Ovary (tissue), 9 donors: ENCODE results near the gene PARD3. TPM values are rescaled to one million over a fixed set of nuclear protein-coding genes. Genes with fewer than 3 reads are reported as not detected.

Experiments
- DNase-seq, 5 donors: peaks; one replicate each; pipeline ENCODE4 v3.0.0-alpha.2; 2019 to 2020
- H3K27ac ChIP-seq, 2 donors: fragments of 200-600 bp; one replicate each; pipeline versions ENCODE4 v1.5.1 to v1.8.0; 2019 to 2022
- H3K27me3 ChIP-seq: fragments of 200-600 bp; one replicate; pipeline ENCODE4 v1.8.0; 2022
- H3K36me3 ChIP-seq: fragments of 200-600 bp; sonication (generic); one replicate; pipeline ENCODE4 v1.5.1; 2019
- H3K4me1 ChIP-seq: one replicate; pipeline ENCODE4 v1.8.1; 2013; ENCODE audit warnings: mild to moderate bottlenecking, moderate library complexity; ENCODE audit not compliant: insufficient read depth
- H3K4me3 ChIP-seq: fragments of 200-600 bp; sonication (generic); one replicate; pipeline ENCODE4 v1.5.1; 2017
- H3K9me3 ChIP-seq, 2 donors: fragments of 200-600 bp in 1 of 2; sonication (generic) in 1 of 2; one replicate each; pipeline versions ENCODE4 v1.5.1 to v1.8.1; 2013 to 2019; ENCODE audit warnings: mild to moderate bottlenecking in 1 of 2, moderate library complexity in 1 of 2
- EP300 ChIP-seq: sonication (generic); formaldehyde crosslinking; IDR thresholded peaks from one replicate; pipeline ENCODE4 v1.6.1; 2017; ENCODE audit warnings: antibody characterized with exemption
- POLR2A ChIP-seq: fragments of 450-650 bp; IDR thresholded peaks from one replicate; pipeline ENCODE4 v1.6.1; 2017; ENCODE audit warnings: antibody characterized with exemption, mild to moderate bottlenecking, moderate library complexity
- WGBS, 3 donors: extraction: QIAGEN DNeasy Blood & Tissue Kit in 1 of 3; methylation state at CpG; one replicate each; pipeline versions ENCODE4 v1.1.5 to v1.1.7; 2013 to 2017; 5-methylcytosine and 5-hydroxymethylcytosine counted together
- intact Hi-C, 4 donors: fragments of 100-400 bp; cut with DNase I; formaldehyde crosslinking; loops; one replicate each; pipeline versions ENCODE4 v1.11.0 to v1.15.1; 2022 to 2023
- polyA plus RNA-seq, 2 donors: library from polyadenylated mRNA; stranded (reverse); fragments of 200-250 nt in 1 of 2; fragments of 350-450 nt in 1 of 2; fragmentation: Illumina TruSeq in 1 of 2; extraction: RNeasy Lipid Tissue Mini Kit (QIAGEN cat#74804) in 1 of 2; gene quantifications; one replicate each; pipeline ENCODE4 v1.2.3, GENCODE V29; 2013 to 2014
- total RNA-seq, 7 donors: library from RNA; depleted of rRNA in 2 of 7; stranded (reverse); fragments of >200 nt in 2 of 7; fragmentation: NEBNext Ultra II Directional in 3 of 7; extraction: Animal tissue kit (Norgen Biotek cat#: 25700) in 3 of 7; gene quantifications; one replicate each; pipeline versions ENCODE4 v1.1.0 to v1.2.4, GENCODE V29; 2016 to 2023
- TF ChIP-seq, protein P1 (sequence below), 3 donors: fragments of 450-650 bp in 2 of 3; fragments of 200-600 bp in 1 of 3; IDR thresholded peaks; one replicate each; pipeline versions ENCODE4 v1.5.1 to v1.8.0; 2016 to 2022; ENCODE audit warnings: antibody characterized with exemption in 3 of 3, mild to moderate bottlenecking in 1 of 3
- donor health status: DM: no; HTN: no; CAD: no; lungs with moderate emphysema.
- donor health status: DM: no; HTN: no; CAD: no.
- donor health status: Bipolar disorder and iron deficiency.
- donor health status: DM: yes; HTN: yes; CAD: no.
- donor health status: DM: no; HTN: no; CAD: no.
- donor health status: DM: yes; HTN: yes; CAD: no.

The PARD3 gene
- total and polyA plus RNA-seq, 9 donors, result 31.8 to 92.3 (median 67.1) TPM

DNA sequence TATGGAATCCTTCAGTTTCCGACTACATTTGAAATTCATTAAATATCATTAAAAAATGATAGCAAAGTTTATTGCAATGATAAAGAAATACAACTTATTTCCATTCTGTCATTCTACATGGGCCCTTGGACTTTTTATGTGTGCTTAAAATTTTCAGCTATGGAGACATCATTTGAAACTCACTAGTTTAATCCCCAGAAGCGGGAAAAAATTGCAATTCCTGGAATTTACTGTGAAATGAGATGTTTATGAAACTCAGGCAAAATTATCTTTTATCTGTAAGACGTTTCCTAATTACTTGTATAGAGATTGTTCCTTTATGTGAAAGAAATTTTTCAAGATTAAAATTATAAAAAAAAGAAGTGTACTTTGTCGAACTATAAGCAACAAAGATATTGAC lies 213.4 kb downstream of the PARD3 start:
- no peaks in the 10 kb centered on the region for H3K9me3 ChIP-seq
- H3K4me1 ChIP-seq, result peaks cover 7% of the 10 kb centered on the region
- TF ChIP-seq, protein P1, sequence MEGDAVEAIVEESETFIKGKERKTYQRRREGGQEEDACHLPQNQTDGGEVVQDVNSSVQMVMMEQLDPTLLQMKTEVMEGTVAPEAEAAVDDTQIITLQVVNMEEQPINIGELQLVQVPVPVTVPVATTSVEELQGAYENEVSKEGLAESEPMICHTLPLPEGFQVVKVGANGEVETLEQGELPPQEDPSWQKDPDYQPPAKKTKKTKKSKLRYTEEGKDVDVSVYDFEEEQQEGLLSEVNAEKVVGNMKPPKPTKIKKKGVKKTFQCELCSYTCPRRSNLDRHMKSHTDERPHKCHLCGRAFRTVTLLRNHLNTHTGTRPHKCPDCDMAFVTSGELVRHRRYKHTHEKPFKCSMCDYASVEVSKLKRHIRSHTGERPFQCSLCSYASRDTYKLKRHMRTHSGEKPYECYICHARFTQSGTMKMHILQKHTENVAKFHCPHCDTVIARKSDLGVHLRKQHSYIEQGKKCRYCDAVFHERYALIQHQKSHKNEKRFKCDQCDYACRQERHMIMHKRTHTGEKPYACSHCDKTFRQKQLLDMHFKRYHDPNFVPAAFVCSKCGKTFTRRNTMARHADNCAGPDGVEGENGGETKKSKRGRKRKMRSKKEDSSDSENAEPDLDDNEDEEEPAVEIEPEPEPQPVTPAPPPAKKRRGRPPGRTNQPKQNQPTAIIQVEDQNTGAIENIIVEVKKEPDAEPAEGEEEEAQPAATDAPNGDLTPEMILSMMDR (IDR thresholded peaks at IDR 0.05), result no peak
- no peak for TF ChIP-seq POLR2A
- no peak for TF ChIP-seq EP300
- WGBS, 3 donors, result 85 to 89% (median 88%) methylated on average over 4 of the region's 4 CpGs
- H3K27ac ChIP-seq, result no peak overlapping the region
- H3K4me3 ChIP-seq, result no peak overlapping the region
- intact Hi-C loops, result no loop called here
- no peaks in the 10 kb centered on the region for H3K27me3 ChIP-seq
- DNase-seq, result no peak
- H3K36me3 ChIP-seq, result no peaks in the 10 kb centered on the region

GRCh38 chr10:34599026-34599795 lies 215.9 kb downstream of the PARD3 start:
- Histone ChIP-seq H3K4me3 (no peak overlapping the region), H3K27ac (no peak overlapping the region), H3K4me1 (peaks cover 8% of the 10 kb centered on the region), H3K36me3 (no peaks in the 10 kb centered on the region), H3K27me3 (no peaks in the 10 kb centered on the region), H3K9me3 (no peaks in the 10 kb centered on the region)
- TF ChIP-seq, protein P1 (IDR thresholded peaks at IDR 0.05), result no peak
- TF ChIP-seq EP300 (no peak), POLR2A (no peak)
- intact Hi-C loops, result no loop called here
- DNase-seq, result no peak
- WGBS, 3 donors, result 72 to 82% (median 79%) methylated on average over 12 of the region's 12 CpGs

DNA sequence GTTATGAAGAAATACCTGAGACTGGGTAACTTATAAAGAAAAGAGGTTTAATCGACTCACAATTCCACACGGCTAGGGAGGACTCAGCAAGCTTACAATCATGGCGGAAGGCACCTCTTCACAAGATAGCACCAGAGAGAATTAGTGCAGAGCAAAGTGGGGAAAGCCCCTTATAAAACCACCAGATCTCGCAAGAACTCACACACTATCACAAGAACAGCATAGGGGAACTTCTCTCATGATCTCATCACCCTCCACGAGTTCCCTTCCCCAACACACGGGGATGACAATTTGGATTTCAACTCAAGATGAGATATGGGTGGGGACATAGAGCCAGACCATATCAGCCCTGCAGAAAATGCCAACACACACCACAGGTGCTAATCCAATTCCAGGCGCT lies 218.7 kb downstream of the PARD3 start:
- H3K27ac ChIP-seq, result no peak overlapping the region
- WGBS, 3 donors, result 96 to 97% (median 96%) methylated on average over 7 of the region's 7 CpGs
- H3K4me1 ChIP-seq, result peaks cover 8% of the 10 kb centered on the region
- H3K4me3 ChIP-seq, result no peak overlapping the region
- H3K27me3 ChIP-seq, result no peaks in the 10 kb centered on the region
- TF ChIP-seq POLR2A, result no peak
- no peak for TF ChIP-seq EP300
- TF ChIP-seq, protein P1 (IDR thresholded peaks at IDR 0.05), result no peak
- no peaks in the 10 kb centered on the region for H3K36me3 ChIP-seq
- H3K9me3 ChIP-seq, result no peaks in the 10 kb centered on the region
- DNase-seq, result no peak
- intact Hi-C loops, result no loop called here

GRCh38 chr10:34593930-34594329 lies 221.2 kb downstream of the PARD3 start:
- no peak for DNase-seq
- Histone ChIP-seq H3K4me3 (no peak overlapping the region), H3K27me3 (no peaks in the 10 kb centered on the region), H3K27ac (no peak overlapping the region), H3K9me3 (no peaks in the 10 kb centered on the region), H3K4me1 (peaks cover 8% of the 10 kb centered on the region), H3K36me3 (no peaks in the 10 kb centered on the region)
- no peak for TF ChIP-seq POLR2A
- no peak for TF ChIP-seq EP300
- TF ChIP-seq, protein P1 (IDR thresholded peaks at IDR 0.05), result no peak
- WGBS, 3 donors, result 94 to 97% (median 96%) methylated on average over 2 of the region's 2 CpGs
- intact Hi-C loops, result no loop called here
